ENCODE measurements around the gene DNPH1.
A peak's percentile ranks its signal among the peaks of the same experiment; 100 is the strongest.

GRCh38 chr6:43263314-43264178, 34.3 kb upstream of the DNPH1 start:
- TF ChIP-seq EZH2phosphoT487 (IDR thresholded peaks at IDR 0.05; ENCODE audit: low read depth, severe bottlenecking, unreplicated experiment) (no peak), CTCF (IDR thresholded peaks at IDR 0.05; ENCODE audit: poor library complexity) (peak; percentile 70)
